Liver (tissue), 9 donors: ENCODE results near the gene GSK3B. TPM values are rescaled to one million over a fixed set of nuclear protein-coding genes. Genes with fewer than 3 reads are reported as not detected.
A peak's percentile ranks its signal among the peaks of the same experiment; 100 is the strongest.

Experiments used
- DNase-seq: peaks from one replicate; pipeline ENCODE4 v3.0.0-alpha.2; 2017; ENCODE audit warnings: low spot score
- H3K27ac ChIP-seq, 2 donors: one replicate each; pipeline ENCODE4 v1.7.0; 2013; ENCODE audit warnings: inconsistent platforms in 2 of 2, low read length in 2 of 2, control low read depth in 1 of 2, low read depth in 1 of 2, mild to moderate bottlenecking in 1 of 2
- H3K27me3 ChIP-seq, 4 donors: one replicate each; pipeline versions ENCODE4 v1.6.1 to v1.7.0; 2013; ENCODE audit warnings: low read length in 3 of 4, inconsistent platforms in 1 of 4, mild to moderate bottlenecking in 1 of 4, moderate library complexity in 1 of 4; ENCODE audit not compliant: control insufficient read depth in 4 of 4, insufficient read depth in 4 of 4
- H3K36me3 ChIP-seq, 4 donors: one replicate each; pipeline versions ENCODE4 v1.6.1 to v1.7.0; 2013; ENCODE audit warnings: low read length in 3 of 4, mild to moderate bottlenecking in 3 of 4, low read depth in 1 of 4, moderate library complexity in 1 of 4; ENCODE audit not compliant: control insufficient read depth in 4 of 4, insufficient read depth in 3 of 4
- H3K4me1 ChIP-seq, 4 donors: one replicate each; pipeline versions ENCODE4 v1.6.1 to v1.7.0; 2013; ENCODE audit warnings: low read length in 3 of 4, mild to moderate bottlenecking in 3 of 4, moderate library complexity in 1 of 4; ENCODE audit not compliant: control insufficient read depth in 4 of 4, insufficient read depth in 4 of 4
- H3K4me3 ChIP-seq, 3 donors: one replicate each; pipeline versions ENCODE4 v1.6.1 to v1.7.0; 2013; ENCODE audit warnings: low read length in 3 of 3, control low read depth in 1 of 3, low read depth in 1 of 3, mild to moderate bottlenecking in 1 of 3
- H3K9ac ChIP-seq, 2 donors: one replicate each; pipeline ENCODE4 v1.7.0; 2013; ENCODE audit warnings: low read length in 2 of 2, mild to moderate bottlenecking in 2 of 2, moderate library complexity in 2 of 2, control low read depth in 1 of 2, low read depth in 1 of 2
- H3K9me3 ChIP-seq, 4 donors: one replicate each; pipeline versions ENCODE4 v1.6.1 to v1.7.0; 2013; ENCODE audit warnings: low read length in 3 of 4; ENCODE audit not compliant: control insufficient read depth in 4 of 4
- EGR1 ChIP-seq, 2 donors: IDR thresholded peaks; 2 replicates each; pipeline ENCODE4 v1.6.1; 2016 to 2018; ENCODE audit warnings: antibody characterized with exemption in 2 of 2, low read depth in 2 of 2
- GABPA ChIP-seq, 2 donors: IDR thresholded peaks in 1 of 2; conservative IDR thresholded peaks in 1 of 2; 2 replicates each; pipeline ENCODE4 v1.6.1; 2016; ENCODE audit warnings: antibody characterized with exemption in 2 of 2, mild to moderate bottlenecking in 1 of 2, moderate library complexity in 1 of 2
- HNF4A ChIP-seq, 2 donors: conservative IDR thresholded peaks; 2 replicates each; pipeline ENCODE4 v1.6.1; 2016; ENCODE audit warnings: antibody characterized with exemption in 2 of 2, mild to moderate bottlenecking in 2 of 2
- JUND ChIP-seq, 2 donors: IDR thresholded peaks; 2 replicates each; pipeline ENCODE4 v1.6.1; 2016; ENCODE audit warnings: antibody characterized with exemption in 2 of 2
- NR2F2 ChIP-seq: IDR thresholded peaks from 2 replicates; pipeline ENCODE4 v1.6.1; 2016; ENCODE audit warnings: antibody characterized with exemption
- RXRA ChIP-seq, 2 donors: IDR thresholded peaks; 2 replicates each; pipeline ENCODE4 v1.6.1; 2017 to 2018; ENCODE audit warnings: antibody characterized with exemption in 2 of 2, mild to moderate bottlenecking in 1 of 2
- TAF1 ChIP-seq: conservative IDR thresholded peaks from 2 replicates; pipeline ENCODE4 v1.6.1; 2016; ENCODE audit warnings: antibody characterized with exemption, mild to moderate bottlenecking
- YY1 ChIP-seq: IDR thresholded peaks from 2 replicates; pipeline ENCODE4 v1.6.1; 2016; ENCODE audit warnings: antibody characterized with exemption, mild to moderate bottlenecking
- WGBS: extraction: QIAGEN DNeasy Blood & Tissue Kit; methylation state at CpG from one replicate; pipeline ENCODE4 v1.1.7; 2013; 5-methylcytosine and 5-hydroxymethylcytosine counted together
- polyA plus RNA-seq, 2 donors: library from polyadenylated mRNA; stranded (reverse) in 1 of 2; unstranded in 1 of 2; fragments of 200-250 nt in 1 of 2; fragments of >200 nt in 1 of 2; fragmentation: Nextera tagmentation in 1 of 2; extraction: Ambion mirVana in 1 of 2; gene quantifications; one replicate each; pipeline versions ENCODE4 v1.2.1 to v1.2.3, GENCODE V29; 2013 to 2015
- total RNA-seq, 2 donors: library from RNA; depleted of rRNA; stranded (reverse); fragments of >200 nt; gene quantifications; one replicate each; pipeline ENCODE4 v1.2.3, GENCODE V29; 2014
- TF ChIP-seq, protein P1 (sequence below): fragments of 150-350 bp; IDR thresholded peaks from 2 replicates; pipeline ENCODE4 v1.5.1; 2017; ENCODE audit warnings: improper control_type of control experiment, low read depth, low read length; ENCODE audit not compliant: missing input control
- TF ChIP-seq, protein P2 (sequence below): IDR thresholded peaks from 2 replicates; pipeline ENCODE4 v1.6.1; 2016; ENCODE audit warnings: antibody characterized with exemption
- TF ChIP-seq, protein P3 (sequence below): IDR thresholded peaks from 2 replicates; pipeline ENCODE4 v1.6.1; 2016; ENCODE audit warnings: antibody characterized with exemption
- donor health status: healthy.
- donor health status: healthy.
- donor health status: healthy.
- donor health status: healthy.
- donor health status: healthy.

GSK3B gene
- total and polyA plus RNA-seq, 4 donors: 10.5 to 20.8 (median 18.5) TPM

DNA sequence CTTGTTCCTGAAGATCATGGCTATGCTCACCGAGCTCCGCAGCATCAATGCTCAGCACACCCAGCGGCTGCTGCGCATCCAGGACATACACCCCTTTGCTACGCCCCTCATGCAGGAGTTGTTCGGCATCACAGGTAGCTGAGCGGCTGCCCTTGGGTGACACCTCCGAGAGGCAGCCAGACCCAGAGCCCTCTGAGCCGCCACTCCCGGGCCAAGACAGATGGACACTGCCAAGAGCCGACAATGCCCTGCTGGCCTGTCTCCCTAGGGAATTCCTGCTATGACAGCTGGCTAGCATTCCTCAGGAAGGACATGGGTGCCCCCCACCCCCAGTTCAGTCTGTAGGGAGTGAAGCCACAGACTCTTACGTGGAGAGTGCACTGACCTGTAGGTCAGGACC lies 277.2 kb downstream of the GSK3B start:
- H3K27ac ChIP-seq: no peak overlapping the region
- no peak for DNase-seq
- H3K27me3 ChIP-seq: no peaks in the 10 kb centered on the region
- H3K4me3 ChIP-seq: no peak overlapping the region
- 73% methylated on average over 12 of the region's 12 CpGs for WGBS
- no peak overlapping the region for H3K9ac ChIP-seq
- peaks cover 6 to 41% (median 19%) of the 10 kb centered on the region in 4 donors for H3K36me3 ChIP-seq
- H3K4me1 ChIP-seq: peaks cover 0 to 10% (median 0%) of the 10 kb centered on the region in 4 donors
- H3K9me3 ChIP-seq: no peaks in the 10 kb centered on the region
- TF ChIP-seq RXRA (IDR thresholded peaks at IDR 0.05) (peak; percentile 30 to 73), EGR1 (IDR thresholded peaks at IDR 0.05; ENCODE audit: low read depth in 2 of 2) (no peak)

DNA sequence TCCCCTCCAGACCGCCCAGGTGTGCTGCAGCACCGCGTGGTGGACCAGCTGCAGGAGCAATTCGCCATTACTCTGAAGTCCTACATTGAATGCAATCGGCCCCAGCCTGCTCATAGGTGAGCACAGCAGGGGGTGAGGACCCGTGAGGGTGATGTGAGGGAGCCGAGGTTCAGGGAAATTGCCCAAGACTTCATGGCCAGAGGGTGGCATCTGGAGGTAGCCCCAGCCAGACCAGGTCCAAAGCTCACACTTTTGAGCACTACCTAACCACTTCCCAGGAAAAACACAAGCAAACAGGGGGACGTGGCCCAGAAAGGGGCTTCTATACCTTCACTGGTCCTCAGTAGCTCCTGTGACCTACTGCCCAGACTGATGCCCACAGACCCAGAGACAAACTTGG lies 278.5 kb downstream of the GSK3B start:
- no peak overlapping the region for H3K27ac ChIP-seq
- WGBS: 76% methylated on average over 8 of the region's 8 CpGs
- no peak for DNase-seq
- no peak overlapping the region for H3K9ac ChIP-seq
- TF ChIP-seq HNF4A (conservative IDR thresholded peaks at IDR 0.05) (peak in 1 of 2 donors; percentile 56), NR2F2 (no peak), JUND (IDR thresholded peaks at IDR 0.05) (no peak)
- peaks cover 0 to 10% (median 0%) of the 10 kb centered on the region in 4 donors for H3K4me1 ChIP-seq
- H3K9me3 ChIP-seq: no peaks in the 10 kb centered on the region
- peaks cover 6 to 50% (median 21%) of the 10 kb centered on the region in 4 donors for H3K36me3 ChIP-seq
- H3K27me3 ChIP-seq: no peaks in the 10 kb centered on the region
- no peak overlapping the region for H3K4me3 ChIP-seq

DNA sequence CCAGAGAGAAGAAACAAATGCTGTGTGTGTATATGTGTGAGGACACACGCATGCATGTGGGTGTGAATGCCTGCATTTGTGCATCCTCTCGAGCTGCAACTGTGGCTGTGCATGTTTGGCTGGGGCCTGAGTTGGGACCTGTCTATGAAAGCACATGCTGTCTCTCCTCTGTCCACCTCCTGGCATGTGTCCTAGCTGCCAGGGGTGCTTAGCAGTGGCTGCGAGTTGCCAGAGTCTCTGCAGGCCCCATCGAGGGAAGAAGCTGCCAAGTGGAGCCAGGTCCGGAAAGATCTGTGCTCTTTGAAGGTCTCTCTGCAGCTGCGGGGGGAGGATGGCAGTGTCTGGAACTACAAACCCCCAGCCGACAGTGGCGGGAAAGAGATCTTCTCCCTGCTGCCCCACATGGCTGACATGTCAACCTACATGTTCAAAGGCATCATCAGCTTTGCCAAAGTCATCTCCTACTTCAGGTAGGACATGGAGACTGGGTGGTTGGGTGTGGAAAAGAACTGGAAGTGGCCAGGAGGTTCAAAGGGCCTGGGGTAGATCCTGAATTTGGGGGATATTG lies 281.7 kb downstream of the GSK3B start:
- peaks cover 0 to 10% (median 4%) of the 10 kb centered on the region in 4 donors for H3K4me1 ChIP-seq
- H3K27ac ChIP-seq: no peak overlapping the region
- no peaks in the 10 kb centered on the region for H3K27me3 ChIP-seq
- H3K9ac ChIP-seq: no peak overlapping the region
- no peak overlapping the region for H3K4me3 ChIP-seq
- H3K36me3 ChIP-seq: peaks cover 11 to 56% (median 34%) of the 10 kb centered on the region in 4 donors
- TF ChIP-seq, protein P1, sequence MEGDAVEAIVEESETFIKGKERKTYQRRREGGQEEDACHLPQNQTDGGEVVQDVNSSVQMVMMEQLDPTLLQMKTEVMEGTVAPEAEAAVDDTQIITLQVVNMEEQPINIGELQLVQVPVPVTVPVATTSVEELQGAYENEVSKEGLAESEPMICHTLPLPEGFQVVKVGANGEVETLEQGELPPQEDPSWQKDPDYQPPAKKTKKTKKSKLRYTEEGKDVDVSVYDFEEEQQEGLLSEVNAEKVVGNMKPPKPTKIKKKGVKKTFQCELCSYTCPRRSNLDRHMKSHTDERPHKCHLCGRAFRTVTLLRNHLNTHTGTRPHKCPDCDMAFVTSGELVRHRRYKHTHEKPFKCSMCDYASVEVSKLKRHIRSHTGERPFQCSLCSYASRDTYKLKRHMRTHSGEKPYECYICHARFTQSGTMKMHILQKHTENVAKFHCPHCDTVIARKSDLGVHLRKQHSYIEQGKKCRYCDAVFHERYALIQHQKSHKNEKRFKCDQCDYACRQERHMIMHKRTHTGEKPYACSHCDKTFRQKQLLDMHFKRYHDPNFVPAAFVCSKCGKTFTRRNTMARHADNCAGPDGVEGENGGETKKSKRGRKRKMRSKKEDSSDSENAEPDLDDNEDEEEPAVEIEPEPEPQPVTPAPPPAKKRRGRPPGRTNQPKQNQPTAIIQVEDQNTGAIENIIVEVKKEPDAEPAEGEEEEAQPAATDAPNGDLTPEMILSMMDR: no peak
- TF ChIP-seq JUND (IDR thresholded peaks at IDR 0.05): no peak
- TF ChIP-seq RXRA (IDR thresholded peaks at IDR 0.05): no peak
- TF ChIP-seq HNF4A (conservative IDR thresholded peaks at IDR 0.05): no peak
- TF ChIP-seq EGR1 (IDR thresholded peaks at IDR 0.05; ENCODE audit: low read depth in 2 of 2): no peak
- TF ChIP-seq, protein P2, sequence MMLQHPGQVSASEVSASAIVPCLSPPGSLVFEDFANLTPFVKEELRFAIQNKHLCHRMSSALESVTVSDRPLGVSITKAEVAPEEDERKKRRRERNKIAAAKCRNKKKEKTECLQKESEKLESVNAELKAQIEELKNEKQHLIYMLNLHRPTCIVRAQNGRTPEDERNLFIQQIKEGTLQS: no peak
- TF ChIP-seq, protein P3, sequence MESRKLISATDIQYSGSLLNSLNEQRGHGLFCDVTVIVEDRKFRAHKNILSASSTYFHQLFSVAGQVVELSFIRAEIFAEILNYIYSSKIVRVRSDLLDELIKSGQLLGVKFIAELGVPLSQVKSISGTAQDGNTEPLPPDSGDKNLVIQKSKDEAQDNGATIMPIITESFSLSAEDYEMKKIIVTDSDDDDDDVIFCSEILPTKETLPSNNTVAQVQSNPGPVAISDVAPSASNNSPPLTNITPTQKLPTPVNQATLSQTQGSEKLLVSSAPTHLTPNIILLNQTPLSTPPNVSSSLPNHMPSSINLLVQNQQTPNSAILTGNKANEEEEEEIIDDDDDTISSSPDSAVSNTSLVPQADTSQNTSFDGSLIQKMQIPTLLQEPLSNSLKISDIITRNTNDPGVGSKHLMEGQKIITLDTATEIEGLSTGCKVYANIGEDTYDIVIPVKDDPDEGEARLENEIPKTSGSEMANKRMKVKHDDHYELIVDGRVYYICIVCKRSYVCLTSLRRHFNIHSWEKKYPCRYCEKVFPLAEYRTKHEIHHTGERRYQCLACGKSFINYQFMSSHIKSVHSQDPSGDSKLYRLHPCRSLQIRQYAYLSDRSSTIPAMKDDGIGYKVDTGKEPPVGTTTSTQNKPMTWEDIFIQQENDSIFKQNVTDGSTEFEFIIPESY: no peak
- no peak for TF ChIP-seq GABPA (IDR thresholded peaks at IDR 0.05 in 1 of 2, conservative IDR thresholded peaks at IDR 0.05 in 1 of 2)
- TF ChIP-seq TAF1: no peak
- TF ChIP-seq YY1: no peak
- WGBS: 94% methylated on average over 8 of the region's 8 CpGs
- DNase-seq: no peak
- H3K9me3 ChIP-seq: no peaks in the 10 kb centered on the region
